ENCODE measurements around the gene ZKSCAN4. TPM values are rescaled to one million over a fixed set of nuclear protein-coding genes. Genes with fewer than 3 reads are reported as not detected.

The ZKSCAN4 gene
- polyA plus RNA-seq, 2 donors = 1.8 to 2.3 TPM

DNA sequence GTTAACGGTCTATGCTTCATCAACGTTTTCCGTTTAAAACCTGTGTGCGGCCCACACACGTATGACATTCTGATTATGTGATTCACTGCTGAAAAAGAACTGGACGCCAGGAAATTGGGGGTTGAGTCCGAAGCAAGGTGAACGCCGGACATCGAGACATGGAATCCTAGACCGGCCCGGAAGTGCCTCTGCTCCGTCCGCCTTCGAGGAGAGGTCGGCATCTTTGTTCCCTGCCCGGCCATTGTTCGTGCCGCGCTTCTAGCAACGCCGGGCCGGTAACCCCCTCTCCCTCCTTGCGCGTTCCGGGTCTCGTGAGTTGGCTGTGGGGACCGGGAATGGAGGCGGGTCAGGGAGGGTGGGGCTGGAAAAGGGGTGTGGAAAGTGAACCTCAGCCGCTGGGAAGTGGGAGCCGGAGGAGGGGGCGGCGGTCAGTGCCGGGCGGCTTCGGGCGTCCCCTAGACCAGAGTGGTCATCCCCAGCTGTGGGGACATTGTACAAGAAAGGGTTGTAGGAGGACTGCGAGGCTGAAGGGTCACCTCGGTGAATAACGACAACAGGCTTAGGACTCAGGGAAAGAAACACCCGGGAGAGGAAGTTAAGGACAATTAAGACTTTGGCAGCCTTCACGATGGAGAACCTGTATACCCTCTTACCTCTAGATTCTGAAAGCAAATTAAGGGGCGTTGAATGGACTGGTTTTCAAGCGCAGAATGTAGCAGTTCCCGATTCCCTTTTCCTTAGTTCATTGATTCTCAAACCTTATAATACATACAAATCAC lies 26.8 kb downstream of the ZKSCAN4 start, which contains the start of gene ZSCAN9:
Gene ZSCAN9 (plus strand): TSS at position 220 of the 779 bp plus-strand sequence. CDS start 1,810 bp downstream, outside the sequence.
- Histone ChIP-seq H3K36me3 (ENCODE audit: control insufficient read depth in 2 of 2, insufficient read depth in 2 of 2, low read length in 1 of 2) (peaks cover 5 to 7% of the 10 kb centered on the region in 2 donors), H3K27me3 (ENCODE audit: control insufficient read depth in 1 of 2, insufficient read depth in 2 of 2, low read length in 2 of 2) (no peaks in the 10 kb centered on the region), H3K4me3 (ENCODE audit: low read depth in 1 of 2, low read length in 2 of 2) (peak within 1 kb of the TSS; percentile 81 to 93), H3K4me1 (ENCODE audit: control insufficient read depth in 2 of 2, insufficient read depth in 2 of 2, low read length in 1 of 2) (no peaks in the 10 kb centered on the region), H3K9me3 (ENCODE audit: control insufficient read depth in 2 of 2, insufficient read depth in 1 of 2, low read depth in 1 of 2, low read length in 1 of 2) (peaks cover 0 to 2% of the 10 kb centered on the region in 2 donors), H3K27ac (ENCODE audit: low read depth in 2 of 2, low read length in 1 of 2) (peak within 1 kb of the TSS; percentile 49 to 80)
- WGBS, 2 donors = 1 to 2% methylated on average over 45 of the region's 45 CpGs

DNA sequence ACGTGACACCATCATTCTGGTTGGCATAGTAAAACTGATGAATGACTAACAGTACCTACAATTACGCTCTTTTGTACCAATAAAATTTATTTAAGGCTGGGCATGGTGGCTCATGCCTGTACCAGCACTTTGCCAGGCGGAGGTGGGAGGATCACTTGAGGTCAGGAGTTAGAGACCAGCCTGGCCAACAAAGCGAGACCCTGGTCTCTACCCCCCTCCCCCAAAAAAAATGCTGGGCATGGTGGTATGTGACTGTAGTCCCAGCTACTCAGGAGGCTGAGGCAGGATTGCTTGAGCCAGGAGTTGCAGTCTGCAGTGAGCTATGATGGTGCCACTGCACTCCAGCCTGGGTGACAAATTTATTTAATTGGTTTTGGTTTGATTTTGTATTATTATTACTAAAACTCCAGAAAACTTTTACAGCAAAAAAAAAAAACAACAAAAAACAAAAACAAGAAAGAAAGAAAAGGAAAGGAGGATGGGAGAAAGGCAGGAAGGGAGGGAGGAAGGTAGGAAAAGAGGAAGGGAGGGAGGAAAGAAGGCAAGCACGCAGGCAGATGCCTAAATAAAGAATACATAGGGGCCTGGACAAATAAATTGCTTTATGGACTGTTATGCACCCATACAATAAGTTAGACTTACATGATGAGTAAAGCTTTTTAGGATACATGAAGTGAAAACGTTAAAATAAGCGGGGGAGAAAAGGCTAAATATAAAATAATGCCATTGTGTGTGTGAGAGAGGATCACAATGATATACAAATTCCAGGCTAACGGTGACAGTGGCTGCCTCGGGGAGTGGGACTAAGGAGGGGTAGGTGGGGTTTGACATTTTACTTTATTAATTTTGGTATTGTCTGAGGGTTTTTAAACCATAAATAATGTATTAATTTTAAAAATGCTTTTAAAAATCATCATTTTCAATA lies 27.7 kb downstream of the ZKSCAN4 start:
- Histone ChIP-seq H3K36me3 (ENCODE audit: control insufficient read depth in 2 of 2, insufficient read depth in 2 of 2, low read length in 1 of 2) (peaks cover 5 to 7% of the 10 kb centered on the region in 2 donors), H3K27ac (ENCODE audit: low read depth in 2 of 2, low read length in 1 of 2) (no peak overlapping the region), H3K9me3 (ENCODE audit: control insufficient read depth in 2 of 2, insufficient read depth in 1 of 2, low read depth in 1 of 2, low read length in 1 of 2) (peaks cover 0 to 2% of the 10 kb centered on the region in 2 donors), H3K27me3 (ENCODE audit: control insufficient read depth in 1 of 2, insufficient read depth in 2 of 2, low read length in 2 of 2) (no peaks in the 10 kb centered on the region), H3K4me3 (ENCODE audit: low read depth in 1 of 2, low read length in 2 of 2) (peak overlapping the region; percentile 81 to 93), H3K4me1 (ENCODE audit: control insufficient read depth in 2 of 2, insufficient read depth in 2 of 2, low read length in 1 of 2) (no peaks in the 10 kb centered on the region)
- 51 to 58% methylated on average over 9 of the region's 9 CpGs for WGBS, 2 donors

DNA sequence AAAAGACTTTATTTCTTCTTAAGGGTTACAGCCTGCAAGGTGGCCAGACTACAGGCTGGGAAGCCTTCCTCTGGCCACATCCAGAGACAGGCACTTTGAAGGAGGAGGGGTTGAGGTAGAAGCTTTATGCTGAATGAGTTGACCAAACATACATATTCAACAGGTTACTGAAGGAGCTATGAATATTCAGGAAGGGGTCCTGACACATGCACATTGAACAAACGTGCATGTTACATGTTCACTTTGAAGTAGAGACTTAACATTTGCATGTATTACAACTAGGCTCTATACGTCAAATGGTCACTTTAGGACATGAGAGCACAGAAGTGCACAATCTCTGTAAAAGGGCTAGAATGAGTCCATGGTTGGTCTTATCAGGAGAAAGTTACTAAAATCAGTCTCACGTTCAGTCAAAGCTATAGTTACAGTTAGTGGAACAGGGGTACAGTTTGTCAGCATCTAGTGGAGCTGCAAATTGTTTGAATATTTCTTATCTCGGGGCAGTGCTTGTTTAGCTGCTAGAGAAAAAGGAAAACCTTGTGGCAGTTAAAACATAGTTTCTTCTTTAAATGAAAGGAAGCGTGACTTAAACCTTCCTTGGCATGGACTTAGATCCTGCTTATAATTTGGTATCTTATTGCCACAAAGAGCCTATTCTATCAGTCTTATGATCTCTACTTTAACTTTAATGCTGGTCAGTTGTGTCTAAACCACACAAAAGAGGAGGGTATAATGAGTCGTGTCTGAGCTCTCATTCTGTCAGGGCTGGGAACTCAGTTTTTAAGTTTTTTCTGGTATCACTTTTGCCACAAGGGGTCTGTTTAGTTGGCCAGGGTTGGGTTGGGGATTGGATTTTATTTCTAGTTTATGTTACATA lies 31.6 kb downstream of the ZKSCAN4 start:
- H3K4me3 ChIP-seq (ENCODE audit: low read depth in 1 of 2, low read length in 2 of 2) = no peak overlapping the region
- 29 to 37% methylated on average over 6 of the region's 6 CpGs for WGBS, 2 donors
- no peaks in the 10 kb centered on the region for H3K27me3 ChIP-seq (ENCODE audit: control insufficient read depth in 1 of 2, insufficient read depth in 2 of 2, low read length in 2 of 2)
- peaks cover 0 to 5% of the 10 kb centered on the region in 2 donors for H3K9me3 ChIP-seq (ENCODE audit: control insufficient read depth in 2 of 2, insufficient read depth in 1 of 2, low read depth in 1 of 2, low read length in 1 of 2)
- no peaks in the 10 kb centered on the region for H3K4me1 ChIP-seq (ENCODE audit: control insufficient read depth in 2 of 2, insufficient read depth in 2 of 2, low read length in 1 of 2)
- no peaks in the 10 kb centered on the region for H3K36me3 ChIP-seq (ENCODE audit: control insufficient read depth in 2 of 2, insufficient read depth in 2 of 2, low read length in 1 of 2)
- H3K27ac ChIP-seq (ENCODE audit: low read depth in 2 of 2, low read length in 1 of 2) = no peak overlapping the region

DNA sequence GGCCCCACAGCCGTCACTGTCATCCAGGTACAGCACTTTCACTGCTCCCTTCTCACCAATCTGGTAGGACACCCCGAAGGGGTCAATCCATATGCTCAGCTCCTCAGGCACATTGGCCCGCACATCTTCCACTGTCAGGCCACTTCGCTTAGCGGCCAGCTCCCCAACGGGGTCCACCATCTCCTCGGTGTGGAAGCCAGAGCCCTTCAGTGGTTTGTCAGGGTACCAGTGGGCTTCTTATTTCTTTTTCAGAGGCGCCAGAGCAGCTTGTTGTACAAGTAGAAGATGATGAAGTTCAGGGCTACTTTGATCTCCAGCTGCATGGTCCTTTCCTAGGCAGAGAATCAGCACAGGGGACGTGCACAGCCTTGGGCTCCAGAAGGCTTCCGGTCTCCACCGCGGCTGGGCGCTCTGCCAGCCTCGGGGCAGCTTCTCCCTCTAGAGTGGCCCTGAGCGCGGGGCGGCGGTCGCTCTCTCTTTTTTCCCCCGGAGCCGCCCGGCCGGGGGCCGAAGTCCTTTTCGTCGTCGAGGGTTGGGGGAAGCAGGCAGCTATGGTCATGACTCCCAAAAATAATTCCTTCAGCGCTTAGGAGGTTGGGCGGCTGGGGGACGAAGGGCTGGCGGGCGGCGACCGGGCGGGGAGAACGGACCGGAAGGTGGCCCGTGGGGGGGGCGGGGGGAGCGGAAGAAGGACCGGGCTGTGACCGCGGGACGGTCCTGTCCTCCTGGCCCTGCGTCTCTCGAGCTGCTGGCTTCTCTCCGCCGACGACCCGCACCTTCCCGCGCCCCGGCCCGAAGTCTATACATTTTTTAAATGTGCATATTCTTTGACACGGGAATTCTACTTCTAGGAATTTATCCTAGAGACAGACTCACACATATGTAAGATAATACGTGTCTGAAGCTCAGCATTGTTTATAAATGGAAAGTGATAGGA lies 33.5 kb downstream of the ZKSCAN4 start:
- no peaks in the 10 kb centered on the region for H3K4me1 ChIP-seq (ENCODE audit: control insufficient read depth in 2 of 2, insufficient read depth in 2 of 2, low read length in 1 of 2)
- H3K9me3 ChIP-seq (ENCODE audit: control insufficient read depth in 2 of 2, insufficient read depth in 1 of 2, low read depth in 1 of 2, low read length in 1 of 2) = peaks cover 0 to 3% of the 10 kb centered on the region in 2 donors
- peak overlapping the region; percentile 58 to 65 for H3K4me3 ChIP-seq (ENCODE audit: low read depth in 1 of 2, low read length in 2 of 2)
- H3K27me3 ChIP-seq (ENCODE audit: control insufficient read depth in 1 of 2, insufficient read depth in 2 of 2, low read length in 2 of 2) = no peaks in the 10 kb centered on the region
- 11% methylated on average over 51 to 56 of the region's 56 CpGs for WGBS, 2 donors
- H3K36me3 ChIP-seq (ENCODE audit: control insufficient read depth in 2 of 2, insufficient read depth in 2 of 2, low read length in 1 of 2) = no peaks in the 10 kb centered on the region
- H3K27ac ChIP-seq (ENCODE audit: low read depth in 2 of 2, low read length in 1 of 2) = peak overlapping the region; percentile 20 to 66

DNA sequence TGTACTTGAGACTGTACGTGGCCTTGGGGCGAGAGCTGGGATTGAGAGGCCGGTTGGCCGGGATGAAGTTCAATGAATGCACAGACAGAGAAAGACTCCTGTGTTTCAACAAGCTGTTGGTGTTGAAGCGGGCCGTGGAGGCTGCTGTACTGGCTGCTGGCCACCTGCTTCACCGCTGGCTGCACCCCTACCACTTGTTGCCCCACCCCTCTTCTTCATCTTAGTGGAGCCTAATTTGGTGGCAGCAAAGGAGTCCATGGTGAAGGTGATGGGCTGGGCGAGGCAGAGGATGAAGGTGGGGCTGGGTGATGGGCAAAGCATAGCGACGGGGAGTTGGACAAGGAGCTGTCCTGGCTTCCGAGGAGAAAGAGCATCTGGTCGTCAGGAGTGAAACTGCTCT lies 34.2 kb downstream of the ZKSCAN4 start:
- no peaks in the 10 kb centered on the region for H3K27me3 ChIP-seq (ENCODE audit: control insufficient read depth in 1 of 2, insufficient read depth in 2 of 2, low read length in 2 of 2)
- H3K4me3 ChIP-seq (ENCODE audit: low read depth in 1 of 2, low read length in 2 of 2) = no peak overlapping the region
- H3K9me3 ChIP-seq (ENCODE audit: control insufficient read depth in 2 of 2, insufficient read depth in 1 of 2, low read depth in 1 of 2, low read length in 1 of 2) = peaks cover 0 to 3% of the 10 kb centered on the region in 2 donors
- no peak overlapping the region for H3K27ac ChIP-seq (ENCODE audit: low read depth in 2 of 2, low read length in 1 of 2)
- H3K36me3 ChIP-seq (ENCODE audit: control insufficient read depth in 2 of 2, insufficient read depth in 2 of 2, low read length in 1 of 2) = no peaks in the 10 kb centered on the region
- 90 to 92% methylated on average over 12 of the region's 12 CpGs for WGBS, 2 donors
- H3K4me1 ChIP-seq (ENCODE audit: control insufficient read depth in 2 of 2, insufficient read depth in 2 of 2, low read length in 1 of 2) = no peaks in the 10 kb centered on the region

DNA sequence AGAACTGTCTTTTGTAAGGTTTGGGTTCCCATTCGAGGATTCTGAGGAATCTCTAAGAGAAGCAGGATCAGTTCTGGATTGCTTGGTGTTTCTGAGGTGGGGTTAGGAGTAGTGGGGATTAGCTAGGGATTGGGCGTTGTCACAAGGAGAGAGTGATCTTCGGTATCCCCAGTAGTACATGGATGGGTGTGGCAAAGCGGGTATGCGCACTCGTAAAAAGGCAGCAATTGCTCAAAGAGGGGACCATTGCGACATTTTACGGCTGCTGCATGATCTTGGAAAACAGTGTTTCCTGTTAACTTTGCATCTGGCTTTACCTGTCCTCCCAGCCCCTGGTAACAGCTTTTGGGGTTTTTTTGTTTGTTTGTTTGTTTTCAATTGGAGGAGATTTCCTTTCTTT lies 36.6 kb downstream of the ZKSCAN4 start:
- no peak overlapping the region for H3K27ac ChIP-seq (ENCODE audit: low read depth in 2 of 2, low read length in 1 of 2)
- H3K36me3 ChIP-seq (ENCODE audit: control insufficient read depth in 2 of 2, insufficient read depth in 2 of 2, low read length in 1 of 2) = no peaks in the 10 kb centered on the region
- 30 to 40% methylated on average over 8 of the region's 8 CpGs for WGBS, 2 donors
- peaks cover 0 to 3% of the 10 kb centered on the region in 2 donors for H3K9me3 ChIP-seq (ENCODE audit: control insufficient read depth in 2 of 2, insufficient read depth in 1 of 2, low read depth in 1 of 2, low read length in 1 of 2)
- no peaks in the 10 kb centered on the region for H3K4me1 ChIP-seq (ENCODE audit: control insufficient read depth in 2 of 2, insufficient read depth in 2 of 2, low read length in 1 of 2)
- peaks cover 0 to 3% of the 10 kb centered on the region in 2 donors for H3K27me3 ChIP-seq (ENCODE audit: control insufficient read depth in 1 of 2, insufficient read depth in 2 of 2, low read length in 2 of 2)
- no peak overlapping the region for H3K4me3 ChIP-seq (ENCODE audit: low read depth in 1 of 2, low read length in 2 of 2)

DNA sequence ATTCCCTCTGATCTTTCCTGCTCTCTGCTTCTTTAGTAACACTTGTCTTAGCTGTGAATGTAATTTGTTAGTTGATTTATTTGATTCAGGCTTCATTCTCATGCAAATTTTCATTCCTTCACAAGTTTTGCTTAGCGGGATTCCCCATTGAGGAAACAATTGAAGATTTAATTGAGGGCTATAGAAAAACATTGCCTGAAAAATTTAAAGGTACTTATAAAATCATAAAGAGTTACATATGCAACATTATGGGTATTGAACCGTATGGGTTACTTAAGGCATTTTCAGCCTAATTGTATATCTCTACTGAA lies 38.9 kb downstream of the ZKSCAN4 start:
- no peaks in the 10 kb centered on the region for H3K4me1 ChIP-seq (ENCODE audit: control insufficient read depth in 2 of 2, insufficient read depth in 2 of 2, low read length in 1 of 2)
- H3K27ac ChIP-seq (ENCODE audit: low read depth in 2 of 2, low read length in 1 of 2) = no peak overlapping the region
- peak overlapping the region in 1 of 2 donors; percentile 56 for H3K4me3 ChIP-seq (ENCODE audit: low read depth in 1 of 2, low read length in 2 of 2)
- WGBS, 2 donors = 17 to 26% methylated on average over 2 of the region's 2 CpGs
- peaks cover 0 to 4% of the 10 kb centered on the region in 2 donors for H3K9me3 ChIP-seq (ENCODE audit: control insufficient read depth in 2 of 2, insufficient read depth in 1 of 2, low read depth in 1 of 2, low read length in 1 of 2)
- peaks cover under 1 to 12% of the 10 kb centered on the region in 2 donors for H3K27me3 ChIP-seq (ENCODE audit: control insufficient read depth in 1 of 2, insufficient read depth in 2 of 2, low read length in 2 of 2)
- H3K36me3 ChIP-seq (ENCODE audit: control insufficient read depth in 2 of 2, insufficient read depth in 2 of 2, low read length in 1 of 2) = no peaks in the 10 kb centered on the region

DNA sequence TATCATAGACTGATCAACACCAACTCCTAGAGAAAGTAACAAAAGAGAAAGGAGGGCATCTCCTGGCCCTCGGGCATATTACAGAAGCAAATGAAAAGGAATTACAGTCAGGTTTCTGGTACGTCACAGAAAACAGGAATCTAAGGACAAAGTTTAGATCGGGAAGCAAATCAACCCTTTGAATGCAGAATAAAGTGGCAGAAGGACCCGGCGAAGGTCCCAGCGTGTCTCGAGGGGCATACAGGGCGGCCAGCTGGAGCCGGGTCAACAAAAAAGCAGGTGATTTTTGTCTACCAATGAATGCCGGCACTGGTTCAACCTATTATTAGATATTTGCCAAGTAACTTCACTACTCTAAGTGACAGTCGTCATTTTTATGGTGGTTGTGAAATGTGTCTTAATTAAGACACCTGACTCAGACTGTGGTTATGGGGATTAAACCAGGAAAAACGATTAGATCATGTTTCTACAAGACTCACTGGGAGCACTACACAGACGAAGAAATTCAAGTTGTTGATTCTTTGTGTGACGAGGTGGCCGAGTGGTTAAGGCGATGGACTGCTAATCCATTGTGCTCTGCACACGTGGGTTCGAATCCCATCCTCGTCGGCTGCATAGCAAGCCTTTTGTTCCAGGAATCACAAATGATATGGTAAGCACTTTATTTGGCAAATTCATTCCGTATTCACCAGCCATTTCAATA lies 39.4 kb downstream of the ZKSCAN4 start:
- 2% methylated on average over 21 of the region's 21 CpGs for WGBS, 2 donors
- H3K4me1 ChIP-seq (ENCODE audit: control insufficient read depth in 2 of 2, insufficient read depth in 2 of 2, low read length in 1 of 2) = peaks cover 0 to 3% of the 10 kb centered on the region in 2 donors
- H3K36me3 ChIP-seq (ENCODE audit: control insufficient read depth in 2 of 2, insufficient read depth in 2 of 2, low read length in 1 of 2) = no peaks in the 10 kb centered on the region
- H3K27me3 ChIP-seq (ENCODE audit: control insufficient read depth in 1 of 2, insufficient read depth in 2 of 2, low read length in 2 of 2) = peaks cover 4 to 13% of the 10 kb centered on the region in 2 donors
- peaks cover 0 to 4% of the 10 kb centered on the region in 2 donors for H3K9me3 ChIP-seq (ENCODE audit: control insufficient read depth in 2 of 2, insufficient read depth in 1 of 2, low read depth in 1 of 2, low read length in 1 of 2)
- peak overlapping the region; percentile 28 to 56 for H3K4me3 ChIP-seq (ENCODE audit: low read depth in 1 of 2, low read length in 2 of 2)
- peak overlapping the region; percentile 38 to 64 for H3K27ac ChIP-seq (ENCODE audit: low read depth in 2 of 2, low read length in 1 of 2)
